Coronary artery (tissue), 2 donors: ENCODE measurements around the gene CFAP161.
A peak's percentile ranks its signal among the peaks of the same experiment; 100 is the strongest.

ENCODE experiments used
- DNase-seq: peaks from one replicate; pipeline ENCODE4 v3.0.0-alpha.2; 2017; ENCODE audit warnings: low spot score
- H3K27ac ChIP-seq, 2 donors: fragments of 200-600 bp; sonication (generic); one replicate each; pipeline ENCODE4 v1.5.1; 2016 to 2019
- H3K4me3 ChIP-seq: fragments of 200-600 bp; sonication (generic); 2 replicates; pipeline ENCODE4 v1.5.1; 2016; ENCODE audit warnings: mild to moderate bottlenecking, moderate library complexity
- TF ChIP-seq, protein P1 (sequence below): fragments of 200-600 bp; sonication (generic); IDR thresholded peaks from one replicate; pipeline ENCODE4 v1.5.1; 2019; ENCODE audit warnings: antibody characterized with exemption

Gene CFAP161

DNA sequence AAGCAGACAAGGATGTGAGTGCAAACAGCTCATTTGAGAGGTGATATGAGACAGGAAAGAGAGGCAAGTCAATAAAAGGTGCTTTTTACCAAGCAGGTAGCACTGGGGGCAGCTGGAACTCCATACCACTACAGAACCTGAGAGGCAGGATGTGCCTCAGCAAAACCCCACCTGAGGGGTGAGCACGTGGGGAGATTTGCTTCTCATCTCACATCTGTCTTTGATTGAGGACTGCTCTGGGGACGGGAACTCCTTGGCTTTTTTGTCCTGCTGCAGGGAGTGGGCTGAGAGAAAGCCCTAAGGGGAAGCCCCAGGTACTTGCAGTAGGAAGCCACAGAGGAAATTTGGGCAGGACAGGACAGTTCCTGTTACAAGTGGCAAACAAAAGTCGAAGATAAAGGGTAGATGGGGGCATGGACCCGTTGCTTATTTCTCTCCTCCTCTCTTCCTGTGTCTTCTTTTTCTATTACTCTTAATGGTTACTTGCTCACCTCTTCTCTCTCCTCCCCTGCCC, 27.1 kb downstream of the CFAP161 start:
- Histone ChIP-seq H3K4me3 (no peak overlapping the region), H3K27ac (peak overlapping the region in 1 of 2 donors; percentile 65)
- TF ChIP-seq, protein P1, sequence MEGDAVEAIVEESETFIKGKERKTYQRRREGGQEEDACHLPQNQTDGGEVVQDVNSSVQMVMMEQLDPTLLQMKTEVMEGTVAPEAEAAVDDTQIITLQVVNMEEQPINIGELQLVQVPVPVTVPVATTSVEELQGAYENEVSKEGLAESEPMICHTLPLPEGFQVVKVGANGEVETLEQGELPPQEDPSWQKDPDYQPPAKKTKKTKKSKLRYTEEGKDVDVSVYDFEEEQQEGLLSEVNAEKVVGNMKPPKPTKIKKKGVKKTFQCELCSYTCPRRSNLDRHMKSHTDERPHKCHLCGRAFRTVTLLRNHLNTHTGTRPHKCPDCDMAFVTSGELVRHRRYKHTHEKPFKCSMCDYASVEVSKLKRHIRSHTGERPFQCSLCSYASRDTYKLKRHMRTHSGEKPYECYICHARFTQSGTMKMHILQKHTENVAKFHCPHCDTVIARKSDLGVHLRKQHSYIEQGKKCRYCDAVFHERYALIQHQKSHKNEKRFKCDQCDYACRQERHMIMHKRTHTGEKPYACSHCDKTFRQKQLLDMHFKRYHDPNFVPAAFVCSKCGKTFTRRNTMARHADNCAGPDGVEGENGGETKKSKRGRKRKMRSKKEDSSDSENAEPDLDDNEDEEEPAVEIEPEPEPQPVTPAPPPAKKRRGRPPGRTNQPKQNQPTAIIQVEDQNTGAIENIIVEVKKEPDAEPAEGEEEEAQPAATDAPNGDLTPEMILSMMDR: no peak
- DNase-seq: no peak

DNA sequence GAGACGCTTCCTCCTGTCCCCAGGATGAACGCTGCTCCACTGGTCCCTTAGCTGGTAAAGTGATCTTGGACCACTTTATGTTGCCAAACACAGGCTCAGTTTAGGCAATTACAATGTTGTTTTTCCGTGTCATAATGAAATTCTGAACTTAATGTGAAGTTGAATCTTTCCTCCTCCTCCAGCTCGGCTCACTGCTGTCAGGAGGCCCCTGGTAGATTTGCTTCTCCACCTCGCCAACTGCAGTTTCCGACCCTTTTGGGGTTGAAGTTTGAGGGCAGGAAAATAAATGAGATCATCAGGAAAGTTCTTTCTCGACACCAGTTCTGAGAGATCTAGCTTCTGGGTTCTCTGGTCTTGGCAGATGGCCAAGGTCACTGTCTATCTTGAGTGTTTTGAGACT, 27.8 kb downstream of the CFAP161 start:
- Histone ChIP-seq H3K4me3 (no peak overlapping the region), H3K27ac (peak overlapping the region in 1 of 2 donors; percentile 65)
- TF ChIP-seq, protein P1: no peak
- DNase-seq: no peak

DNA sequence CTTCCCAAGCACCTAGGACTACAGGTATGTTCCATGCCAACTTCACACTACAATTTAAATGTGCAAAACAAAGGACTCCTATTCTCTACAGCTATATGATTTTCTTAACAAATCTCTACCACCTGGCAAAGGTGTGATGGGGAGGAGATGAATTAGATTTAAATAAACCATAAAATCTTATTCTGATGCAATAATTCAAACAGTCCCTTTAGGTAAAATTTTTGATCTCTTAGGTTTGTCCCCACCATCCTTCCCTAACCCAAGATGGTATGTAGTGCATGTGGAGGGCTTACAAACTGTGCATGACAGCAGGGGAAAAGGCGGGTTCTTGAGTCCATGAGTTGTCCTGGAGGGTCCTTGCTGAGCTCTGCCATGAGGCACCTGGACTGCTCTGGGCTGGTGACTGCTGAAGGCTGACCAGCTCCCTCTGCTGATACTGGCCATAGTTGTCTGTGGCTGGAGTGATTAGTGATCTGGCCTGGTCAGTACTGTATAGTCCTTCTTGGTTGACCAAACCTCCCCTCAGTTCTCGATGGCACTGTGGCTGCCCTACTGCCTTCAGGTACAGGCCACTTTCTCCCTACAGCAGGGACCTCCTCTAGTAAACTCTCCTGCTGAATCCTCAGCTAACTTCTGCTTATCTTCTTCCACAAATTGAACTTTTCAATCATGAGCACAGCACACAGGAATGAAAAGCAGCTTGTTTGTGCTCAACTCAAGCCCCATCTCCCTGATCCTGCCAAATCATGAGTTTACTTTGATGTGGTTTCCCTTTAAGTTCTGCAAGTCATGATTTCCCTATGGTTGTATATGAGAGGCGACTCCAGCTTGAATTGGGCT, 30.1 kb downstream of the CFAP161 start:
- Histone ChIP-seq H3K4me3 (no peak overlapping the region), H3K27ac (no peak overlapping the region)
- no peak for DNase-seq
- TF ChIP-seq, protein P1: no peak

DNA sequence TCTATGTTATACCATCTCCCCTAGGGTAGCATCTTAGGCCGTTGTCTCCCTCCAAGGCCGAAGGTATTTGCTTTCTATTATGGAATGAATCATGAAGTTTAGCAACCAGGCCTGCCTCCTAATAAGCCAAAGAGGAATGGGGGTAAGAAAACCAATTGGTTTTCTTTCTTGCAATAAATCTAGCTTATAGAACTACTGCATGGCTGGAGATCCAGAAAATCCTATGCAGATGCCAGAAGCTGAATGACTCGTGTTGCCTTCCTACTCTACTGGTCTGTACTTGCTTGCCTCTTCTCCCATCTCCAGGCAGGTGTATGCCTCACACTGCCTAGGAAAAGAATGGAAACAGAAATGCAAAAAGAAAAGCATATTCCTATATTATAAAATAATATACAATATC, 31.5 kb downstream of the CFAP161 start:
- no peak for DNase-seq
- Histone ChIP-seq H3K4me3 (no peak overlapping the region), H3K27ac (no peak overlapping the region)
- TF ChIP-seq, protein P1: no peak

DNA sequence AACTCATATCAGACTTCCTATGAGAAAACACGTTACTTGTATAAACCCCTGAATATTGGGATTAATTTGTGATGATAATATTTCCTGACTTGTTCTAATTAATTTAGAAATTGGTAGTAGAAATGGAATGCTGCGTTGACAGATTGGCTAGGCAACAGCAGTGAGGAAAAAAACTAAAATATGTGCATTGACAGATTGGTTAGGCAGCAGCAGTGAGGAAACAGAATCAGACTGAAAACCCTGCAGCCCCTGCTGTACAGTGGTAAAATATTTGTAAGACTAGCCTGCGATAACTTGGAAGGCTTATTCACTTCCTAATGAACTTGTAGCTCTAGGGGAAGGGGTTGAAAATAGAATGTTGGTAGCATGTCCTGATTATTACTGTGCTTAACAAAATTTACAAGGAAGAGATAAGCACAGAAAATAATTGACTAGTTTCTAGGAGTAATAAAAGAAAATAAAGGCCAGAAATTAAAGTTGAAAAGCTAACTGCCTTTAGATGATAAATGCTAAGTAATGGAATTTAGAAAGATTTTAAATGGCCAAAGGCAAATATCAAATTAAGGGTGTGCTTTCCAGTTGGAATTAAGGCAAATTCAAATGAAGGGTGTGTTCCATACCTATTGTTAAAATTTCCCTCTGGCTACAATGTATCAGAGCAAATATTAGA, 32.7 kb downstream of the CFAP161 start:
- TF ChIP-seq, protein P1: no peak
- no peak overlapping the region for H3K4me3 ChIP-seq
- no peak for DNase-seq
- peak overlapping the region in 1 of 2 donors; percentile 56 for H3K27ac ChIP-seq

DNA sequence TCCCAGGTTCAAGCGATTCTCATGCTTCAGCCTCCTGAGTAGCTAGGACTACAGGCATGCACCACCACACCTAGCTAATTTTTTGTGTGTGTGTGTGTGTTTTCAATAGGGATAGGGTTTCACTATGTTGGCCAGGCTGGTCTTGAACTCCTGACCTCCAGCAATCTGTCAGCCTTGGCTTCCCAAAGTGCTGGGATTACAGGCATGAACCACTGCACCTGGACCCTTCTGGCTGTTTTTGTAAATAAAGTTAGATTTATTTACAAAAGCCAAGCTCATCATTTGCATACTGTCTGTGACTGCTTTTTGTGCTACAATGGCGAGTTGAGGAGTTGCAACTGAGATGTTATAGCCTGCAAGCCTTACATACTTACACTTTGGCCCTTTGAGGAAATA, 34.1 kb downstream of the CFAP161 start:
- peak overlapping the region in 1 of 2 donors; percentile 17 for H3K27ac ChIP-seq
- TF ChIP-seq, protein P1: no peak

More for the DNA sequence above, 34.1 kb downstream of the CFAP161 start:
- no peak for DNase-seq
- no peak overlapping the region for H3K4me3 ChIP-seq
